H9 (cell line): ENCODE measurements around the gene SLPI. TPM values are rescaled to one million over a fixed set of nuclear protein-coding genes. Genes with fewer than 3 reads are reported as not detected.

ENCODE experiments used
- DNase-seq: peaks from one replicate; pipeline ENCODE4 v3.0.0-alpha.2; 2017
- H2AFZ ChIP-seq: one replicate; pipeline ENCODE4 v1.6.1; 2013; ENCODE audit warnings: mild to moderate bottlenecking, low read length, control low read depth, moderate library complexity
- H2AK5ac ChIP-seq: 2 replicates; pipeline ENCODE4 v1.6.1; 2013; ENCODE audit warnings: low read length, control low read depth, mixed read lengths; ENCODE audit not compliant: insufficient read length
- H2BK120ac ChIP-seq: one replicate; pipeline ENCODE4 v1.6.1; 2013; ENCODE audit warnings: low read depth, mild to moderate bottlenecking, low read length, control low read depth, inconsistent platforms; ENCODE audit not compliant: poor library complexity, severe bottlenecking
- H2BK12ac ChIP-seq: 2 replicates; pipeline ENCODE4 v1.6.1; 2013; ENCODE audit warnings: low read length, control low read depth, mixed read lengths, low read depth; ENCODE audit not compliant: insufficient read length
- H2BK15ac ChIP-seq: 2 replicates; pipeline ENCODE4 v1.6.1; 2013; ENCODE audit warnings: low read depth, low read length, control low read depth
- H2BK20ac ChIP-seq: one replicate; pipeline ENCODE4 v1.6.1; 2013; ENCODE audit warnings: low read depth, mild to moderate bottlenecking, low read length, control low read depth, inconsistent platforms; ENCODE audit not compliant: poor library complexity, severe bottlenecking
- H2BK5ac ChIP-seq: 2 replicates; pipeline ENCODE4 v1.6.1; 2013; ENCODE audit warnings: low read length, control low read depth, mixed read lengths; ENCODE audit not compliant: insufficient read length
- H3K14ac ChIP-seq: 2 replicates; pipeline ENCODE4 v1.6.1; 2013; ENCODE audit warnings: low read length, control low read depth; ENCODE audit not compliant: insufficient read depth
- H3K18ac ChIP-seq: 2 replicates; pipeline ENCODE4 v1.6.1; 2013; ENCODE audit warnings: low read depth, mild to moderate bottlenecking, mixed read lengths, low read length, control low read depth; ENCODE audit not compliant: insufficient read length
- H3K23ac ChIP-seq: 2 replicates; pipeline ENCODE4 v1.6.1; 2013; ENCODE audit warnings: low read length, control low read depth, mixed read lengths, low read depth; ENCODE audit not compliant: insufficient read length
- H3K23me2 ChIP-seq: 2 replicates; pipeline ENCODE4 v1.6.1; 2013; ENCODE audit warnings: low read depth, mild to moderate bottlenecking, mixed read lengths, low read length, control low read depth; ENCODE audit not compliant: insufficient read length, poor library complexity, severe bottlenecking
- H3K27ac ChIP-seq: 2 replicates; pipeline ENCODE4 v1.5.1; 2013; ENCODE audit warnings: low read length, control low read depth, mixed read lengths, low read depth; ENCODE audit not compliant: insufficient read length
- H3K27me3 ChIP-seq: 2 replicates; pipeline ENCODE4 v1.6.1; 2013; ENCODE audit warnings: low read length, control low read depth, inconsistent platforms; ENCODE audit not compliant: insufficient read depth
- H3K4ac ChIP-seq: 2 replicates; pipeline ENCODE4 v1.6.1; 2013; ENCODE audit warnings: low read depth, mild to moderate bottlenecking, control low read depth, inconsistent platforms, low read length, moderate library complexity
- H3K4me1 ChIP-seq: 2 replicates; pipeline ENCODE4 v1.6.1; 2013; ENCODE audit warnings: low read length, control low read depth, inconsistent platforms; ENCODE audit not compliant: insufficient read depth
- H3K4me2 ChIP-seq: 2 replicates; pipeline ENCODE4 v1.6.1; 2013; ENCODE audit warnings: low read length, control low read depth, mixed read lengths; ENCODE audit not compliant: insufficient read length, insufficient read depth
- H3K56ac ChIP-seq: 2 replicates; pipeline ENCODE4 v1.6.1; 2013; ENCODE audit warnings: low read depth, mild to moderate bottlenecking, mixed read lengths, low read length, control low read depth; ENCODE audit not compliant: insufficient read length
- H3K79me1 ChIP-seq: 2 replicates; pipeline ENCODE4 v1.6.1; 2013; ENCODE audit warnings: low read depth, mild to moderate bottlenecking, moderate library complexity, low read length, control low read depth, inconsistent platforms; ENCODE audit not compliant: insufficient read depth, poor library complexity, severe bottlenecking
- H3K79me2 ChIP-seq: 2 replicates; pipeline ENCODE4 v1.6.1; 2013; ENCODE audit warnings: low read length, control low read depth, inconsistent platforms; ENCODE audit not compliant: insufficient read depth
- H3K9ac ChIP-seq: 2 replicates; pipeline ENCODE4 v1.6.1; 2013; ENCODE audit warnings: low read length, control low read depth, mixed read lengths; ENCODE audit not compliant: insufficient read length; ENCODE audit errors: extremely low read depth
- H3K9me3 ChIP-seq: one replicate; pipeline ENCODE4 v1.6.1; 2013; ENCODE audit warnings: low read depth, low read length, inconsistent platforms; ENCODE audit not compliant: control insufficient read depth
- H3T11ph ChIP-seq: one replicate; pipeline ENCODE4 v1.6.1; 2013; ENCODE audit warnings: mild to moderate bottlenecking, low read length, control low read depth, inconsistent platforms
- H4K20me1 ChIP-seq: one replicate; pipeline ENCODE4 v1.6.1; 2013; ENCODE audit not compliant: control insufficient read depth, insufficient read length, insufficient read depth
- H4K5ac ChIP-seq: 2 replicates; pipeline ENCODE4 v1.6.1; 2013; ENCODE audit warnings: low read depth, mild to moderate bottlenecking, mixed read lengths, low read length, control low read depth; ENCODE audit not compliant: insufficient read length
- H4K8ac ChIP-seq: replicated peaks from 2 replicates; pipeline ENCODE4 v1.6.1; 2013; ENCODE audit warnings: low read length, control low read depth, mixed read lengths, low read depth; ENCODE audit not compliant: insufficient read length
- H4K91ac ChIP-seq: 2 replicates; pipeline ENCODE4 v1.6.1; 2013; ENCODE audit warnings: low read depth, mild to moderate bottlenecking, moderate library complexity, mixed read lengths, low read length, control low read depth; ENCODE audit not compliant: insufficient read length
- H3K27ac Mint-ChIP-seq, 3 experiments: 2 replicates in 2 of 3; 3 replicates in 1 of 3; pipeline ENCODE4 v1.8.0; 2020 to 2021; ENCODE audit warnings: mixed read lengths in 3 of 3, mild to moderate bottlenecking in 1 of 3, moderate library complexity in 1 of 3
- H3K27me3 Mint-ChIP-seq: 2 replicates; pipeline ENCODE4 v1.8.0; 2021; ENCODE audit warnings: low read depth, mild to moderate bottlenecking, moderate library complexity, mixed read lengths
- H3K36me3 Mint-ChIP-seq, 3 experiments: 2 replicates in 2 of 3; 3 replicates in 1 of 3; pipeline ENCODE4 v1.8.0; 2020 to 2021; ENCODE audit warnings: low read depth in 3 of 3, mixed read lengths in 3 of 3; ENCODE audit not compliant: insufficient read depth in 1 of 3
- H3K4me1 Mint-ChIP-seq, 2 experiments: 2 replicates each; pipeline ENCODE4 v1.8.0; 2020; ENCODE audit warnings: mixed read lengths in 2 of 2
- H3K4me3 Mint-ChIP-seq, 2 experiments: 2 replicates in 1 of 2; 3 replicates in 1 of 2; pipeline ENCODE4 v1.8.0; 2020 to 2021; ENCODE audit warnings: mild to moderate bottlenecking in 2 of 2, mixed read lengths in 2 of 2, moderate library complexity in 1 of 2
- H3K9me3 Mint-ChIP-seq, 2 experiments: 2 replicates in 1 of 2; 3 replicates in 1 of 2; pipeline ENCODE4 v1.8.0; 2020; ENCODE audit warnings: mild to moderate bottlenecking in 2 of 2, mixed read lengths in 2 of 2, moderate library complexity in 1 of 2
- CTCF ChIP-seq: fragments of 200-600 bp; sonication (generic); conservative IDR thresholded peaks from 3 replicates; pipeline ENCODE4 v1.8.0; 2021; ENCODE audit warnings: antibody characterized with exemption, mild to moderate bottlenecking
- total RNA-seq: library from RNA; stranded (reverse); gene quantifications from 2 replicates; pipeline ENCODE4 v1.2.1, GENCODE V29; 2021

SLPI gene
- total RNA-seq, 1 experiment from 2014 or later: not detected

- Histone ChIP-seq H3K4ac (no peak overlapping the region), H3K79me2 (no peaks in the 10 kb centered on the region), H3K9ac (no peak overlapping the region), H4K20me1 (no peaks in the 10 kb centered on the region), H4K91ac (no peak overlapping the region), H3K27me3 (no peaks in the 10 kb centered on the region; the same call in 1 of the 2 replicates), H2BK15ac (no peak overlapping the region), H4K5ac (no peak overlapping the region), H2BK5ac (no peak overlapping the region), H2BK12ac (no peak overlapping the region), H2BK20ac (no peak overlapping the region), H4K8ac (no peak overlapping the region), H3K4me1 (no peaks in the 10 kb centered on the region), H3K27ac (no peak overlapping the region), H2BK120ac (no peak overlapping the region), H3K79me1 (no peaks in the 10 kb centered on the region), H3K9me3 (no peaks in the 10 kb centered on the region), H3K4me2 (no peak overlapping the region), H3K56ac (no peak overlapping the region), H3K18ac (no peak overlapping the region), H3K14ac (no peak overlapping the region), H2AFZ (no peak overlapping the region), H3K23me2 (no peaks in the 10 kb centered on the region), H3T11ph (no peak overlapping the region), H3K23ac (no peak overlapping the region), H2AK5ac (no peak overlapping the region)
- peaks cover 59% of the 10 kb centered on the region for H3K27me3 Mint-ChIP-seq
- no peaks in the 10 kb centered on the region for H3K36me3 Mint-ChIP-seq
- no peak overlapping the region for H3K4me3 Mint-ChIP-seq
- no peak for TF ChIP-seq CTCF
- DNase-seq: no peak
- H3K27ac Mint-ChIP-seq: no peak overlapping the region
- H3K9me3 Mint-ChIP-seq: no peaks in the 10 kb centered on the region
- H3K4me1 Mint-ChIP-seq: no peaks in the 10 kb centered on the region
Observed at GRCh38 chr20:45223136-45223535, 31.2 kb downstream of the SLPI start.
